Left forelimb (tissue), 1 donor: ENCODE data around the gene MAP7D1.
A peak's percentile ranks its signal among the peaks of the same experiment; 100 is the strongest.

Experiments
- DNase-seq: peaks from one replicate; pipeline ENCODE4 v3.0.0-alpha.2; 2018; ENCODE audit warnings: low spot score

Gene MAP7D1

DNA sequence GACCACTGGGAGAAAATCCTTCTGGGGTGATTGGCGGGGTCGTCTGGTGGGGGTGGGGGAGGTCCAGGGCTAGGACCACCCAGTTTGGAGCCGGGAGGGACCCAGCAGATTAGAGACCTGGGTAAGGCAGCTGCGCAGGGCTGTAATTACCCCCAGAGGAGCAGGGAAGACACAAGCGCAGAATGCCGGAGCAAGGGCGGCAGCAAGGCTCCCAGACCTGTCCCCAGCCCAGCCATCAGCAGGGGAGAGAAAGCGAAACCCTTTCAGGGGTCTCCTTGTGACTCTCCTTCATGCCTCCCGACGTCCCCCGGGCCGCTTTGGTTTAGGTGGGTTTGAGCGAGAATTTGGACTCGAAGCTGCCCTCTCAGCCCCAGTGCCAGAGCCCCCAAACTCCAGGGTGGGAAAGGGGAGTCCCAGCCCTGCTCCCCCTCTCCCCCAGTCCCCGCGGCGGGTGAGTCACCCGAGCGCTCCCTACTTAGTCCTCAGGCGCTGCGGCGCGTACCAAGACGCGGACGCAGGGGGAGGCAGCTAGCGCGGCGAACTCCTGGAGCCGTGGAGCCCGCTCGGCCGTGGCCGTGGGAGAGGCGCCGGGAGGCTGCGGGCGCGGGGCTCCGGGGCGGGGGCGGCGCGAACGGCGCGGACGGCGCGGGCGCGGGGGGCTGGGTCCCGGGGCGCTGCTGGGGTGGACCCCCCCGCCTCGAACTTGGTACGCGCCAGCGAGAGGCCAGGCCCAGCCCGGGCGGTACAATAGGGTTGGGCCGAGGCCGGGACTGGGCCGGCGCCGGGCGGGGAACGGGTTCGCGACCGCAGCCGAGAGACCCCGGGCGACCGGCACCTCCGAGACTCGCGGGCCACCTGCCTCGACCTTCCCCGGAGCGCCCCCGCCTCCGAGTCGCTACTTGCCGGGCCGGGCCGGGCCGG, at the start of gene MAP7D1:
Gene MAP7D1 (plus strand): TSS at position 753 of the 921 bp plus-strand sequence. CDS start 258 bp downstream, outside the sequence.
- peak; percentile 93 for DNase-seq

DNA sequence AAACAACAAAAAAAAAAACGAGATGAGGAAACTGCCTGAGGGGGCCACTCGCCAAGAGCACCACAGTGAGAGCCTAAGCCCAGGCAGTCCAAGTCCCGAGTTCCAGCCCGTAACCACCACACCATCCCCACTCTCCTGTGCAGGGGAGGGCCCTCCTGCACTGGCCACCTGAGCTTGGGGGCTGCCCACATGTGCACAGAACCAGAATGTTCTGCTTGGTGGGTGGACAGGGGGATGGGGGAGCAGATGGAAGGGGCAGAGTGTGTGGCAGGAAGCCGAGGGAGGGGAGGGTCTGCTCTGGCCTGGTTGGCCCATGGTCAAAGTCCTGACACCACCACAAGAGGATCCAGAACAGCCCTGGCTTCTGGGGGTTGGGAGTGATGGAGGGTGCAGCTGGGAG, 49.7 kb upstream of the MAP7D1 start:
- no peak for DNase-seq

DNA sequence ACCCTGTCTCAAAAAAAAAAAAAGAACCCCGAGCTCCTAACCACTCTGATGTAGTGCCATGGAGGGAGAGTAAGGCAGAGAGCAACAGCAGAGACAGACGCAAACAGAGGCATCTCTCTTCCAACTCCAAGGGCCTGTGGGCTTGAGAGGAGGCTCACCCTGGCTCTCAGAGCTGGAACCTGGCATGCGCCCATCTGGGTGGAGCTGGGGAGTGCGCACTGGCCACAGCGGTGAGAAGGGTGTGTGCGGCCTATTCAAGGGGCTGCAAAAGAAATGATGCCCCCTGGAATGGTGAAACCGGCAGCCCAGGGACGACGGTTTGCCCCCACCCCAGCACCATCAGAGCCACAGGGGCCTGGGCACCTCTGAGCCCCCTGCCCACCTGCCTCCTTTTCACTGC, 48.6 kb upstream of the MAP7D1 start:
- DNase-seq, result no peak

DNA sequence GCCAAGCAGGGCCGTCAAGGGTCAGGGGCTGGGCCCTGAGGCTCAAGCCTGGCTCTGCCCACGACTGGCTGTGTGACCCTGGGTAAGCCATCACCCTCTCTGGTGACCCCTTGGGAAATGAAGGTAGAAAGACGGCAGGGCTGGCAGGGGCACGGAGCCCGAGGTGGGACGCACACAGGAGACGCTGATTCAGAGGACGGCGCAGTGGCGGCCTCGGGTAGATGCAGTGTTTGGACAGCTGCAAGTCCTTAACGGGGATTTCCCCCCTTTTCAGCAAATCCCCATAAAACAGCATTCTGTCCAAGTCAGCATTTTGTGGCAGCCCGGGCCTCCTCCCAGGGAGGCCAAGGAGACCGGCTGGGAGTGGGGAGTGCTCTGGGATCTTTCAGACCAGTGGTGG, 47.6 kb upstream of the MAP7D1 start:
- no peak for DNase-seq

DNA sequence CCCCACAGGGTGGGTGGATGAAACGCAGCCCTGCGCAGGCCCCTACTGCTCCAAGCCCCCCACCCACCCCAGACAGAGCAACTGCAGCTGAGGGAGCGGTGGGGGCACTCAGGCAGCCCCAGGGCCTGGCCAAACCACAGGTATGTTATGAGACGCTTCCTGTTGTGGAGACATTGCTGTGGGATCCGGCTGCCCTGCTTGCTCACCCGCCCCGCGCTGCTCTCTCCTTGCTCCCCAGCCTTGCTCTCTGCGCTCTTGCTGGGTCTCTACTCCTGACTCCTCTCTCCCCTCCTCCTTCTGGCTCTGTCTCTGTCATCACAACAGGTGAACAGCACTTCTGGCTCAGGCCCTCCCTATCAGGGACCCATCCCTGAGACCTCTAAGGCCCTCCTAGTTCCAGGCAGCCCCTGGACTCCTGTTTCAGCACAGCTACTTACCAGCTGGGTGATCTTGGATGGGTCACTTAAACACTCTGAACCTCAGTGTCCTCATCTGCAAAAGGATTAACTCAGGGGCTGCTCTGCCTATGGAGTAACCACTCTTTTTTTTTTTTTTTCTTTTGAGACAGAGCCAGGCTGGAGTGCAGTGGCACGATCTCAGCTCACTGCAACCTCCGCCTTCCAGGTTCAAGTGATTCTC, 46.8 kb upstream of the MAP7D1 start:
- DNase-seq, result no peak

DNA sequence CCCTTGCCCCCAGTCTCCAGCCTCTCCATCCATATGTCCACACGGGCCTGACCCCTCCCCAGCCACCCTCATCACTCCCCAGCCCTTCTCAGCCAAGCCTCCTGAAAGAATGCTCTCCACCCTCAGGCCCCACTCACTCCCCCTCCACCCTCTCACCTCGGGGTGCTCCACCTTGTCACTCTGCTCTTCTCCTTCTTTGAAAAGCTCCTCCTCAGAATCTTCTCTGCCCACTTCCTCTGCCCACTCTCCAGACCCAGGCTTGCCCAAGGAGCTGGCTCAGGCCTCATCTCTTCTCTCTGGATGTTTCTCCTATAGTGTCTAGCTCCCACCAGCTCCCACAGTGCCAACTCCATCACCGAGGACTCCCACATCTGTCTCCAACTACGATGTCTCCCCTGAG, 44.8 kb upstream of the MAP7D1 start:
- no peak for DNase-seq

DNA sequence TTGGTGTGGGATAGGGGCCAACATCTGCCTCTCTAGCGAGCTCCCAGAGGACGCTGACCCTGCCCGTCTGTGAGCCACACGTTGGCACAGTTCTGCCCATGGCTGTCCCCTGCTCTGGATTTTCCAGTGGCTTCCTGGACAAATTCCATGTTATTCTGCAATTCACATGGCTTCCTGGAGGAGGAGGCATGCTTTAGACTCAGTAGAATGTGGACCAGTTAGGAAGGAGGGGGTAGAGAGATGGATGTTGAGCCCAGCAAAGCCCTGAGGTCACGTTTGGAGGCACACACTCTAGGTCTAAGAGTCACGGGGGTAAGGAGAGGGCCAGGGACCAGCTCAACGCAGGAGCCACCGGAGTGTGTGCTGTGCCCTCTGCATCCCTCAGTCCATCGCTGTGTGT, 43.1 kb upstream of the MAP7D1 start:
- DNase-seq, result no peak

DNA sequence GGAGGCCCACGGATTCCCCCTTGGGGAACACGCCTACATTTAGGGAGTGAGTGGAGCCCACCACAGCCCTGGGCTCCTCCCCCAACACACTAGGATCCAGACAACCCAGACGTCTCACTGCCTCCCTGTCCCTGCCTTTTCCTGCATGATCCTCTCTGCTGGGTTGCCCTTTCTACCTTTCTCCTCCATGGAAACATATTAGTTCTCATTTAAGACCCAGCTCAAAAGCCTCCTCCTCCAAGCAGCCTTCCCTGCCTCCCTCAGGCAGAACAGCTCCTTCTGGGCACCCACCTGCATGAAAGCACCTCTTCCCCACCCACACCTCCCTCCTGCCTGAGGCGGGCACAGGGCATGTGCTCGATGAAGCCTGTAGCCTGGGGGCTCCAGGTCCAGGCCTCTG, 41.6 kb upstream of the MAP7D1 start:
- no peak for DNase-seq

DNA sequence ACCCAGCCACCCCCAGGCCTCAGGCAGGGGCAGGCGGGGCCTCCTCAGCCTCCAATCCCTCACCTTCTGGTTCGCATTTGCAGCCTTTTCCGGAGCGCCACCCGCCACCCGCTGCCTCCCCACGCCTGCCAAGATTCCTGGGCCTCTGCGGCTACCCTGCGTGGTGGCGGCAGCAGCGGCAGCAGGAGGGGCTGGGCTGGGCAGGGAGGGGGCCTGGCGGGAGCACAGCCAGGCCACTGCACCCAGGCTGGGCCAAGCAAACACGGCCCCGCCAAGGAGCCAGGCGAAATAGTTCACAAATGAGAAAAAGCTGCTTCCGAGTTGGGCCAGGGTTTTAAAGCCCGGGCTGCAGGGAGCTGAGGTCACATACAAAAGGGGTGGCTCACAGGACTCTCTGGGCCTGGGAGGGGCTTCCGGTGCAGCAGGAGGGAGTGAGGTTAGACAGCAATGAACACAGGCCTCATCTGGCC, 40.7 kb upstream of the MAP7D1 start:
- peak; percentile 84 for DNase-seq

DNA sequence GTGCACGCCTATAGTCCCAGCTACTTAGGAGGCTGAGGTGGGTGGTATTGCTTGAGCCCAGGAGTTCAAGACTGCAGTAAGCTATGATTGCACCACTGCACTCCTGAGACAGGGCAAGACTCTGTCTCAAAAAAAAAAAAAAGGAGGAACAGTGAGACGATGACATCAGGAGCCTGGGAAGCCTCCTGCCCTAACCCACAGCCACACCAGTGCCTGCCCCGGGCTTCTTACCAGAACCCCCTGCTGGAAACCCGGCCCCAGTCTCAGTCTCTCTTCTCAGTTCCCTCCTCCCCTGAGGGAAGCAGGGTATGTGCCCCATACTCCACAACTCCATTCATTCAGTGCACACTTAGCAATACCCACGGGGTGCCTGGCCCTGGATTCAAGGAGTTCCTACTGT, 40.0 kb upstream of the MAP7D1 start:
- no peak for DNase-seq

DNA sequence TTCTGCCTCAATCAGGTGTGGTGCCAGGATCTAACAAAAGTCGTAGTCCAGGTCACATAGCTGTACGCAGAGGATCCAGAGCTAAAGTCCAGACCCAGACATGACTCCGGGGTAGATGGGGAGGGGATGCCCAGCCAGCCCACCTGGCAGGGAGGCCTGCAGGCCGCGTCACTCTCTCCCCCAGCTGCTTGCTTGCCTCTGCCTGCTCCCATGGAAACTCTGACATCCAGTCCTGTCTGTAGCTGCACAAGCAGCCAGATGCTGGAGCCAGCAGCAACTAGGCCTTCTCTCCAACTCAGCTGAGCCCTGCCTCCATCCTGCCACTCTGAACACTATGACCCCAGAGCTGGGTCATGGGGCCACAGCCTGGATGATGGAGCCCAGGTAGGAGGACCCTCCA, 39.1 kb upstream of the MAP7D1 start:
- no peak for DNase-seq

DNA sequence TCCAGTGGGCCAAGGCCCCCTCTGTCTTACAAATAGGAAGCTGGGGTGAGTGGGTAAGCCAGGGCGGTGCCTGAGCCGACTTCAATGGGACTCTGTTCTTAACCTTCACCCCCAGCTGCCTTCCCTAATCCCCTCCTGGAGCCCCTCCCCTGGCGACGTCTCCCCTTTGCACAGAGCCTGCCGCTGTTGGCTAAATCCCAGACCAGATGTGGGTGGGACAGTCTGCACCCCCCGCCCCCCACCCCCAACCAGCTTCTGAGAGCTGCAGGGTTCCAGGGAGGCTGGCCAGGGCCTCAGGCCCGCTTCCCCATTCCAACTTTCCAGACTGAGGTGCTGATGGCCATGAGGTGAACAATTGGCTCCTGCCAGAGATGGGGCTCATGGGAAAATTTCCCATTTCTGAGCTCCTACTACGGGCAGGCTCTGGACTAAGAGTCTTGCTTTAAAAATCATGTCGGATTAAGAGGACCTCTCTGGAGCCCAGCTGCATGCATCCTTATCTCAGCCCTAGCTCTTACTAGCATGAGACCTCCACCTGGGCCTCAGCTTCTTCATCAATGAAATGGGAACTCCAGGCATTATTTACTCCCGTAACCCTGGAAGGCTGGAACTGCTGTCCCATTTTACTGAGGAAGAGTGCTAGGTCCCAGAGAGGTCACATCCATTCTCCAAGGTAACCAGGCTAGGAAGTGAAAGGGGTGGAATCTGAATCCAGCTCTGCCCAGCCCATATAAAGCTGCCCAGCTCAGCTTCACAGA, 37.3 kb upstream of the MAP7D1 start:
- DNase-seq, result peak; percentile 64

DNA sequence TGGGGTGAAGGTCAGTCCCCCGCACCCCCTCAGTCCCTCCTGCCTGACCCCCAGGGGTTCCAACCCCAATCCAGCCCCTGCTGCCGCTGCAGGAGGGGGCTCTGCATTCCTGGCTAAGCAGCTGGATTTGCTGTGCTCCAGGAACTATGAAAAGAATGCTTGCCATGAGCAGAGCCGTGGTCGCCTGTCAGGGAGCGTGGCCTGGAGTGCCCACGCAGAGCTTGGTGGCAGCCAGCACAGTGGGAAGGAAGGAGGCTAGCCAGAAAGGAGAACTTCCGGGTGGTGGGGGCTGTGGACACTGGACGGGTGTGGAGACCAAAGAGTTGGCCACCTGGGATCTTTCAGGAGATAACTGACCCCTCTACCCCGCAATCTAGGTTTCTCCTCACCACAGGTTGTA, 36.5 kb upstream of the MAP7D1 start:
- DNase-seq, result no peak

DNA sequence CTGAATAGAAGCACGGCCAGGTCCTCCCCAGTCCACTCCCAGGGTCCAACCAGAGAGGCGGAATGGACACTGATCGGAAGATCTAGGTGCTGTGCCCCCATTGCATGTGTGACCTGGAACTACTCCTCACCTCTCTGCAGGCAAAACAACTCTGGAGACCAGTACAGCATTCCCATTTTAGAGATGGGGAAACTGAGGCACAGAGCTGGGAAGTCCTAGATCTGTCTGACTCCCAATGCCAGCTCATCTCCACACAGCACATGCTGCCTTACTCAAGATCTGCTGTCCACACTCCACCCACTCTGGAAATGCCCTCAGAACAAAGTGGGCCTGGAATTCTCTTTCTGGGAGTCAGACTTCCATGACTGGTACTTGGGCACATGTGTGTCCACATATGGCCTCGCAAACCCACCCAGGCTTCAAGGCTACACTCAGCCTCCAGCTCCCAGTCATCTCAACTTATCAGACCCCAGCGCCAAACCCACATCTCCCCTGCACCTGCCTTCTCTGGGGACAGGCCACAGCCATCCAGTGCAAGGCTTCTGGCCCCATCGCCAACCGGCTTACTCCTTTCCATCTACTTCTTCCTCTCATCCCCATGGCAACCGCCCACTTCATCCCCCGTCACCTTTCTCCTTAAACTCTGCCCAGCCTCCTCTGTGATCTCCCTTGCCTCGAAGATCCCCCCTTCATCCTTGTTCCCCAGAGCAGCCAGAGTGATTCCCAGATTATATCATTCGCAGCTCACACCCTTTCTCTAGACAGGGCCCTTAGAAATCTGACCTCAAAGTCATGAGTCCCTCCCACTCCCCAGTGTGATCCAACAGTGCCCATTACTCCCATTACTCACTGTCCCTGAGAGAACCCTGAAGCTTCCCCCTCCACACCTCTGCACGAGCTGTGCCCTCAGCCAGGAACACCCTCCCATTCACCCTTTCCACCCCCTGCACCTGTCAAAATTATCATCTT, 33.6 kb upstream of the MAP7D1 start:
- no peak for DNase-seq

DNA sequence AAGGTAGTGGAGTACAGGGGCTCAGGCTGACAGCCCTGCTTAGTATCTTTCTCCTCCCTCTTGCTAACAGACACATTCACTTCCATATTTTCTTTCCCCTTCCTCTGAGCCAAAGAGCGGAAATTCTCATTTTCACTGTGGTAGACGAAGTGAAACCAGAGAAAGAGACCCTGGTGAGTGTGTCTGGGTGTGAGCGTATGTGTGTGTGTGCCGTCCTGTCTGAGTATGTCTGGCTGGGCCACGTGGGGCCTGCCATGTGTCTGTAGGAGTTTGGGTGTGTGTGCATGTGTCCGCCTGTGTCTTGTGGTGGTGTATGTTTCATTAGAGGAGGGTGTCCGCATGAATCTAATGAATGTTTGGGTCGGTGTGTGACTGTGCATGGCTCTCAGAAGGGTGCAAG, 32.6 kb upstream of the MAP7D1 start:
- DNase-seq, result no peak

DNA sequence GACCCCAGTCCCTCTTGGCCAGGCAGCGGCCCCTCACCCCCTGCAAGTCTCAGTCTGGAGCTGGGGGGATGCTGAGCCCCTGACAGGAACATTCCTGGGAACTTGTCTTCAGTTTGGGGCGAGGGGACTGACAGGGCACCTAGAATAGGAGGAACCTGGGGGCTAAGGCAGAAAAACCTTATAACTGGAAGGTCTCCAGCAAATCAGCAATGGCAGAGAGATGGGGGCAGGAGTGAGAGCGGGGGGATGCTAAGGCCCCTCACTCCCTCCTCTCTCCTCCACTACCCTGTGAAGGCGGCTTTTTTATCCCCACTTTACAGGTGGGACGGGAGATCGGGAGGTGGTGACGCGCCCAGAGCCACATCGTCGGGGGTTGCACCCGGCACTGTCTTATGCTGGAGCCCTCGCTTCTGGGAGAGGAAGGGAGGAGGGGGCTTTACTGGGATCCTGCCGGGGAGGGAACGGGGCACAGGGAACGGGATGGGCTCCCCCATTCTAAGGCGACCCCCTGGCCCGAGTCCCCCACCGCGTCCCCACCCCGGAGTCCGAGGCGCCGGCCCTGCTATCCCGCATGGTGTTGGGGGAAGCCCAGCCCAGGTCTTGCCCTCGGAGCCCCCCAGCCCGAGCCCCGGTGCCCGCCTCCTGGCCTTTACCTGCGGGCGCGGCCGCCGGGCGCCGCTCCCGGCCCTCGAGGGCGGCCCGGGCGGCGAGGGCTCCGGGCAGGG, 31.4 kb upstream of the MAP7D1 start:
- DNase-seq, result no peak

DNA sequence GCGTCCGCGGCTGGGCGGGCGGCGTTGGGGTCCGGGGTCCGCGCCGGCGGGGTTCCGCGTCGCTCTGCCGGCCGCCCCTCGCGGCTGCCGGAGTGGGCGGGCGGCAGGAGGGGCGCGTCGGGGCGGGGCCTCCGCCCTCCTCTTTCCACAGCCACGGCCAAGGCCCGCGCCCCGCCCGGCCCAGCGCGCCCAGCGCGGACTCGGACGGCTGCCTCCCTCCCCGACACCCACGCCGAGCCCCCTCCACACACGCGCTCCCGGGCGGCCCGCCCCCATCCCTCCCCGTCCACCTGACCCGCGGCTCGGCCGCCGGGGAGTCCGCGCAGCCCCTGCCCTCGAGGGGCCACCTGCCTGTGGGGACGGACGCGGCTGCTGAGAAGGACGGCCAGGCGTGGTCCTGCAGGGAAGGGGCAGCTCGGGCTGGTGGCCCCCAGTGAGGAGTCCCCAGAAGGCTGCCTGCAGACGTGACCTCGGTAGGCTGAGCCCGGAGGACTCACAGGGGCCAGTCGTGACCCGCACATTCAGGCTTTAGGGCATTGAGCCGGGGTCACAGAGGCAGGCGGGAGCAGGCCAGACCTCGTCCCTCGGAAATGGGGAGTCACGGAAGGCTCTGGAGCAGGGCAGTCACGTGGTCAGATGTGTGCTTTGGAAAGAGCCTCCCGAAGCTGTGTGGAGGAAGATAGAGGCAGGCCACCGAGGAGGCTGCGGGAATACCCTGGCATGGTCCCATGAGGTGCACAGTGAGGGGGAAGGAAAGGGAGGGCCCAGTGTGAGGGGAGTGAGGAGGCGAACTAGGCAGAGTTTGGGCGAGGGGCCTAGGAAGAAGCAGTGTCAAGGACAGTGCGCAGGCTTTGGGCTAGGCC, 30.6 kb upstream of the MAP7D1 start, which contains the start of gene COL8A2:
Gene COL8A2 (minus strand): TSS at position 94 of the 863 bp plus-strand sequence. CDS start 24,980 bp downstream, outside the sequence.
- peak; percentile 86 for DNase-seq

DNA sequence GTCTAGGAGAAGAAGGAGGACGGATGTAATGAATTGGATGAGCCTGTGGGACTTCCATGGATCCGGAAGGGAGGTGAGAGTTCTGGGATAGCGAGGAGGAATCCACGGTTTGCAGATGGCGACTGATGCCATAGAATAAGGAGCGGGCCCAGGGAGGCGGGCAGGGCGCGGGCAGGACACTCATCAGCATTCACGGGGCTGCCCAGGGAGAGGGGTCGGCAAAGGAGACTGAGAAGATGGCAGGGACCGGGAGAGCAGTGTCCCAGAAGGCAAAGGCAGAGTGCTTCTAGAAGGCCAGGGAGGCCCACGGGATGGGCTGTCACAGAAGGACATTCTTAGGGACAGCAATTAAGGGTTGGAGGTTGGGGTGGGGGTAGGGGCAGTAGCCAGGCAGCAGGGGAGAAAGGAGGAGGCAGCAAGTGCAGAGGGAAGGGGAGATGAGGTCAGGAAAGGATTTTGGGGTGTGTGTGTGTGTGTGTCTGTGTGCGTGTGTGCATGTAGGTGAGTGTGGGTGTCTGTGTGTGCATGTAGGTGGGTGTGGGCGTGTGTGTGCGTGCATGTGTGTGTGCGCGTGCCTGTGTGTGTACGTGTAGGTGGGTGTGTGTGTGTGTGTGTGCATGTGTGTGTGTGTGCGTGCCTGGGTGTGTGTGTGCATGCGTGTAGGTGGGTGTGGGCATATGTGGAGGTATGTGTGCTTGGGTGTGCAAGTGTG, 29.8 kb upstream of the MAP7D1 start:
- no peak for DNase-seq
